HG02852 (cell line): ENCODE data around the gene SERINC4.
"Not testable (repeated sequence)": the region's sequence is repeated elsewhere in the genome, so short reads cannot be mapped to it uniquely, and the experiment has no call there.

ENCODE experiments used
- ATAC-seq: cut with Tn5 transposase; IDR thresholded peaks from one replicate; pipeline ENCODE4 v1.9.1; 2021; ENCODE audit warnings: mild to moderate bottlenecking, moderate library complexity; ENCODE audit not compliant: unreplicated experiment

Gene SERINC4

GRCh38 chr15:43799945-43800285, at the start of gene SERINC4:
TSS of gene SERINC4 (minus strand) at chr15:43800220. CDS start at chr15:43799986, 234 bp downstream.
- ATAC-seq: no peak

- ATAC-seq: no peak
Measured at GRCh38 chr15:43845421-43845820, 45.4 kb upstream of the SERINC4 start.

- ATAC-seq: not testable (repeated sequence)
Measured at GRCh38 chr15:43832485-43832884, 32.5 kb upstream of the SERINC4 start.

GRCh38 chr15:43831519-43832052, 31.6 kb upstream of the SERINC4 start:
- not testable (repeated sequence) for ATAC-seq

- ATAC-seq: not testable (repeated sequence)
Measured at GRCh38 chr15:43830691-43831275, 30.8 kb upstream of the SERINC4 start.

- ATAC-seq: not testable (repeated sequence)
Measured at GRCh38 chr15:43829951-43830540, 30.0 kb upstream of the SERINC4 start.

- ATAC-seq: no peak
Measured at GRCh38 chr15:43828061-43828657, 28.1 kb upstream of the SERINC4 start.

- peak; percentile 54 for ATAC-seq
Measured at GRCh38 chr15:43826508-43827341, 26.7 kb upstream of the SERINC4 start, which contains the start of gene WDR76. TSS of gene WDR76 (plus strand) at chr15:43827002. CDS start at chr15:43827033, 31 bp downstream.

- no peak for ATAC-seq
Measured at GRCh38 chr15:43826029-43826507, 26.0 kb upstream of the SERINC4 start.

GRCh38 chr15:43825305-43825704, 25.3 kb upstream of the SERINC4 start:
- ATAC-seq: not testable (repeated sequence)

- peak; percentile 75 for ATAC-seq
Measured at GRCh38 chr15:43824302-43825246, 24.6 kb upstream of the SERINC4 start, which contains the start of gene MFAP1. TSS of gene MFAP1 (minus strand) at chr15:43824690. CDS start at chr15:43824569, 121 bp downstream.

GRCh38 chr15:43821505-43821904, 21.5 kb upstream of the SERINC4 start:
- ATAC-seq: no peak

- ATAC-seq: not testable (repeated sequence)
Measured at GRCh38 chr15:43815064-43815463, 15.0 kb upstream of the SERINC4 start.

GRCh38 chr15:43808960-43809678, 9.1 kb upstream of the SERINC4 start:
- no peak for ATAC-seq

- ATAC-seq: no peak
Measured at GRCh38 chr15:43808435-43808950, 8.5 kb upstream of the SERINC4 start.

- not testable (repeated sequence) for ATAC-seq
Measured at GRCh38 chr15:43802676-43803075, 2.7 kb upstream of the SERINC4 start.

- ATAC-seq: peak; percentile 93
Measured at GRCh38 chr15:43800286-43801141, 494 bp upstream of the SERINC4 start, which contains the start of gene HYPK. TSS of gene HYPK (plus strand) at chr15:43800599. CDS start at chr15:43800623, 24 bp downstream.
